Measurements from ENCODE around the gene ZBTB47.

Gene ZBTB47

DNA sequence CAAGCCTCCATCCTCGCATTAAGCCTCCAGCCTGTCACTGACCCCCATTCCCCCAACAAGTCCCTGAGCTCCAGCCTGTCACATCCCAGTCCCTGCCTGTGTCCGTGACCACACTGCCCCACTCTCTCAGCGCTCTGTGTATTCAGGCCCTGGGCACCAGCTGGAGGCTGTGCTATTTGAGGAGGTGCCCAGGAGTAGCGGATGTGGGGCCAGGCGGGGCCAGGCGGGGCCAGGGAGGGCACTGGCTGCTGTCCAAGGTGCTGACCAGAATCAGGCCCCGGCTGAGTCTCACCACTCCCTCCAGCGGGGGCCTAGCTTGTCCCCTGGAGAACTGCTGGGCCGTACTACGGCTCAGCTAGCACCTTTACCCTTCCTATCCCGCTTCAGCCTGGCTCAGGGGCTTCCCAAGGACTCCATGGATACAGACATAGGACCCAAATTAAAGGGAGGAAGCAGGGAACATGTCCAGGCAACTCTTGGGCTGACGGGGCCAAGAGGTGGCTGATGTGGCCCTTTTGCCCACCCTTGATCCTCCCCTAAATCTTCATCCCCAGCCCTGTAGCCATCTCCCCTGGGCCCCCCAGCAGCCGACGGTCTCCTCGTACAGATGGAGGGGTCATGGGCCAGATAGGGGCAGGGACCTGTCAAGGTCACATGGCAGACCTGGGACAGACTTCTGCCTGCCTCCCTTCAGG lies 48.0 kb downstream of the ZBTB47 start:
- peak; percentile 87 for DNase-seq

DNA sequence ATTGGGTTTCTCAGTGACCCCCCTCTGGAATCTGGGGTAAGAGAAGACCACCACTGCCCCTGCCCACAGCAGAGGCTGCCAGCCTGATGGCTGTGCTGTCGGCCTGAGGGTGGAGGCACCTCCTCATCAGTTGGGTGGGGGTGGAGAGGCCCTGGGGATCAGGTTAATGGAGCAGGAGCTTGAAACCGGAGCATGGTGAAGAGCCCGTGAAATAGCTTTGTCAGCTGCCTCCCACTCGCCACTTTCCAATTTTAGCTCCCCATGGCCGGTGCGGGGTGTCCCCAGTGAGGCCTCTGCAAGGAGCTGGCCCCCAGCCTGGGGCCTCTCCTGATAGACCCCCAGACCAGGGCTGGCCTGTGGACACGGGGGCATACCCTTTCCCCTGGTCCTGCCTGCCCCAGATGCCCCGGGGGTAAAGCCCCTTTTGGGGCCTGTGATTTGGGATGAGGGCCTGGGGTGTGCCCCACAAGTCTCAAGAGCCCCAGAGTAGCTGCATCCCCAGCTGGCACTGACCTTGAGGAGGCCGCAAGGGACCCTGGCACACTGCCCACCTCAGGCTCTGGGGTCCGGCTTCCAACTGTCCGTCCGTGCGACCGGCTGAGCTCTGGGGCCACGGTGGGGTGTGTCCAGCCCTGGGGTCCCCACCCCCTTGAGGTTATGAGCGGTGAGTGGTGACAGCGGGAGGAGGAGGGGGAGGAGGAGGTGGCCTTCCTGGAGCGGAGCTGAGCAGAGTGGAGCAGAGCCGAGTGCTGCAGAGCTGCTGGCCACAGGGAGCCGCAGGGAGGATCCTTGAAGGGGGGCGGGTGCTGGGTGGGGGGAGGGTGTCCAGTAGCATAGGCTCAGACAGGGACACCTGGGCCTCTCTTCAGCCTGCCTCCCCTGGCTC lies 48.8 kb downstream of the ZBTB47 start, which contains the start of gene HHATL:
TSS of gene HHATL (minus strand) at position 733 of the 886 bp plus-strand sequence. CDS start 1,972 bp downstream, outside the sequence.
- peak; percentile 56 for DNase-seq

DNA sequence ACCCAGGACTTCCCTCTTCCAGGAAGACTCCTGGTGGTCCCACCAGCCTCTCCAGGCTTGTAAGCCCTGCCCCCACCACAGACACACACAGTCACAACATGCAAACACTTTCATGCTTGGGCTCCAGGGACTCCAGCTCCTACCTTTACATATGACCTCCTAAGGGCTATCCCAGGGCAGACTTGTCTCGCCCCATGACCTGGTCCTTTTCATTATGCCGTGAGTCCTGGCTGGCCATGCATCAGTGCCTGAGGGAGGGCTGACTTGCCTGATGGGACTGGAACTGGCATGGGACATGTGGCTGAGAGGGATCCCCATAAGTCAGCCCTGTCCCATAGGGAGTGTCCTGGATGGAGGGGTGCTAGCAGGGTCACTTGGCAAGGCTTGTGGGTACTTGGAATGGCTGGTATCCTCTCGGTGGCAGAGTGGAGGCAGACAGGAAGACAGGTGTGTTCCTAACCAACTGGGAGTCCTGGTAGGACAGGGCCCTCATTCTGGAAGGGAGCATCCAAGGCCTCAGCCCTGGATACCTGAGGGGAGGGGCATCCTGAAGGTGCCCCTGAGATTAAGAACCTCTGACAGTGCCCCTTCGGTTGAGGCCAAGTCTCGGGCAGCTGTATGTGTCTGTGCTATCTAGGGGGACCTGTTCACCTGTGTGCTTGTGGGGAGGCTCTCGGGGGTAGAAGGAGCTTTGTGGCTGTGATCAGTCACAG lies 49.6 kb downstream of the ZBTB47 start:
- no peak for DNase-seq

DNA sequence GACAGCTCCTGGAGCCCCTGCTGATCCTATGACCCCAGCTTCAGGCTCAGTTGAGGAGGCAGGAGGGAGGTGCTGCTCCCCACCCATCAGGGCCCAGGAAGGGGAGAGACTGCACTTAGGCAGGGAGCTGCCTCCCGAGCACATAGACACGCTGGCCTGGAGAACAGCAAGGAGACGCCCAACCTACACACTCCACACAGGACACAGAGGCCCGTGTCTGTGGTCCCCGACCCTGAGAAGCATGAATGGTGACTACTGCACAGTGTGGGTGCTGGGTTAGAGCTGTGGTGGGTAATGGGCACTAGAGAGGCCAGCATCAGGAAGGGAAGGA lies 50.2 kb downstream of the ZBTB47 start:
- no peak for DNase-seq

DNA sequence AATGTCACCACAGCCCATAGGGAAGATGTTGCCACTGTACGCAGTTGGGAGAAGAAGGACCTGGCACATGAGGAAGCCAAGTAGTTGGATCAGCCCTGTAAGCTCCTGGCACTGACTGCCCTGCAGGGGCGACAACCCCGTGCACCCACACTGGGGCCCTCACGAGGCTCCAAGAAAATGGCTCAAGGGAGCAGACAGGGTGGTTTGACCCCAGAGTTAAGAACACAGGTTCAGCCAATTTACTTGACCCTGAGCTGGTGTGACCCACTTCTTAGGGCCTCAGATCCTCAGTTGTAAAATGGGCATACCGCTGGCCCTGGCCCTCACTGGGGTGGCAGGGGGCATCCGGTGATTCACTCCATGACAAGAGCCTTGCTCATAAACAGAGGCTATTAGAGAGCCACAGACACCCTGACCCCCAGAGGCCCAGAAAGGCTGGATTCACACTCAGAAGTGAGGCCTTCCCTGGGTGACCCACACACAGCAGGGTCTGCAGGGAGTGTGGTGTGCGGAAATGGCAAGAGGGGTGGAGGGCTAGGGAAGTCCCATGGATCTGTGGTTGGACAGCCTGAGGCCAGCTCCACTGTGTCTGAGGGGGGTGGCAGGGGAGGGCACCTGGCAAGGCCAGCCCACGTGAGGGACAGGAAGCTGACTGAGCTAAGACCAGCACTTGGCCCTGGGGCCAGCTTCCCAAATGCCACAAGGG lies 50.8 kb downstream of the ZBTB47 start:
- no peak for DNase-seq

DNA sequence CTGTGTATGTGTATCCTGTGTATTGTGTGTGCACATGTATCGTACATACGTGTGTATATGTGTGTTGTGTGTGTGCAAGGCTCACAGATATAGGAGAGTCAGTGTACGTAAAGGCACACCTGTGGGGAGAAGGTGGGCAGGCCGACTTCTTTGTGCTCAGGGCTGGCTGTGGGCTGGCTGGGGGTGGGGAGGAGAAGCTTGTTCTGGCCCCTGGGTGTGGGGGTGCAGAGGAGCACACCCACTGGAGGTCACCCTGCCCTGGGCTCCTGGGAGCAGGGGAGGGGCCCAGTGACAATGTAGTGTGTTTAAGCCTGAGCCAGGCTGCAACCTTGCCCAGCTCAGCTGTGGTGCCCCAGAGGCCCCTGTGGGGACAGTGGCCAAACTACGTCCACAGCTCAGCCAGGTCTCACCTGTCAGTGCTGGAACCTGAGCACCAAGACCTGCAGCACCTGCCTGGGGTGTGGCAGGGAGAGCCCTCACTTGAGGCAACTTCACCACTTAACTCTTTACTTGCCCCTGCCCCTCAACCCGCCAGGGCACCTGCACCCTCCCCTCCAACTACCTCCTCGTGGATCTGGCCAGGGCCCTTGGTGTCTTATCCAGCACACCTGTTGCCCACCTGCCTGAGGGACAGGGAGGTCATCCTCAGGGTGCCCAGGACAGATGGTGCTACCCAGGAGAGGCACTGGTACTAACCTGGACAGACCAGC lies 51.7 kb downstream of the ZBTB47 start:
- no peak for DNase-seq

DNA sequence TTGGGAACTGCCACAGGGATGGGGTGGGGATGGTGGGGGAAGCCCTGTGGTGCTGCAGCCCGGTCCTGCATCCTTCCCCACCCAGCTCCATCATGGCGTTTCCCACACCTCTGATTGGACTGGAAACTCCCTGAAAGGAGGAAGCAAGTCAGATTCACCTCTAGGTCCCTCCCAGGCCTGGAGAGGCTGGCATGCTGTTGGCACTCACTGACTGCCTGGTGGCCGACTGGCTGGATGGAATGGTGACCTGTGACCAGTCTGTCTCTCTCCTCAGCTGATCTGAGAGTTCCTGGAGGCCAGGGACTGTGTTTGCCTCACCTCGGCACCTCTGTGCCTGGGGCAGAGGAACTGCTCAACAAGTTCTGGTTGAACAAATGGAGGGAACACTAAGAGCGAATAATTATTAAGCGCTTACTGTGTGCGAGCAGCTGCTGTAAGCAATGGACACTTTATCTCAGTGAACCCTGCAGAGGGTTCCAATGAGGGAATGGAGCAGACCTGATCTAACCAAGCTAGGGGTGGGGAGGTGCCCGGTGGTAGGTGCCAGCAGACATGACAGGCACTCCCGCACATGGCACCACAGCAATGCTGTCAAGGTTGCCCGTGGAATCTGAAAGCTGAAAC lies 52.6 kb downstream of the ZBTB47 start:
- DNase-seq, result no peak

DNA sequence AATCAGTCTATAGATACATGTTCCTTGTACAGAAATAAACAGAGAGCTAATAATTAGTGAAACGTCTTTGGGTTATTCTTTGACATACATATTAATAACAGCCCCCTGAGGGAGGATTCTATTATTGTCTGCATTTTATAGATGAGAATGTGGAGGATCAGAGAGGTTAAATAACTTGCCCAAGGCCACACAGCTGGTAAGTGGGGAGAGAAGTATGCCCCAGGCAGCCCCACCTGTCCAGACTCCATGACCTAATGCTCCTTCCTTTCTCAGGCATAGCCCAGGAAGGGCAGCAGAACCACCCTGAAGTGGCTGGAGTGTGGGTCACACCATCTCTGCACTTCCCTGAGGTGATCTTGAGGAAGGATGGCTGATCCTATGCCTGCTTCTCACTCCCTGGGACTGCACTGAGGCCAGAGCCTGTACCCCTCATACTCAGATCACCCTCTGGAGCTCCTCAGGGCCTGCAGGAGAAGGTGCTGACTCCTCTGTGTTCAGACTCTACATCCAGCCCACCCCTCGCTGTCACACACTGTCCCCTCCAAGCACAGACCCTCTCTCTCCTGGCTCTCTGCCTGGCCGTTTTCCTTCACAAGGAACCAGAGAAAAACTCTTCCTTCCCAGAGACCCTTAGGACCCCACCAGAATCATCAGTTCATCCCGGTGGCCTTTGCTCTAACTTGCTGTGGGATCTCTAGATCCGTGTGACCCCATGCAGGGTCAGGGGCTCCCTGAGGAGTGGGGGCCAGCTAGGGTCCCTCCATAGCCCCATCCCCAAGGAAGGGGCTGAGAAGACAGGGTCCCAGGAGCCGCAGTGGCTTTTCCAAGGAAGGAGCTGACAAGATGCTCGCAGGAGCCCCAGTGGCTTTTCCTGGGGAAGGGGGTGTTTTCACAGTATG lies 53.5 kb downstream of the ZBTB47 start:
- no peak for DNase-seq

DNA sequence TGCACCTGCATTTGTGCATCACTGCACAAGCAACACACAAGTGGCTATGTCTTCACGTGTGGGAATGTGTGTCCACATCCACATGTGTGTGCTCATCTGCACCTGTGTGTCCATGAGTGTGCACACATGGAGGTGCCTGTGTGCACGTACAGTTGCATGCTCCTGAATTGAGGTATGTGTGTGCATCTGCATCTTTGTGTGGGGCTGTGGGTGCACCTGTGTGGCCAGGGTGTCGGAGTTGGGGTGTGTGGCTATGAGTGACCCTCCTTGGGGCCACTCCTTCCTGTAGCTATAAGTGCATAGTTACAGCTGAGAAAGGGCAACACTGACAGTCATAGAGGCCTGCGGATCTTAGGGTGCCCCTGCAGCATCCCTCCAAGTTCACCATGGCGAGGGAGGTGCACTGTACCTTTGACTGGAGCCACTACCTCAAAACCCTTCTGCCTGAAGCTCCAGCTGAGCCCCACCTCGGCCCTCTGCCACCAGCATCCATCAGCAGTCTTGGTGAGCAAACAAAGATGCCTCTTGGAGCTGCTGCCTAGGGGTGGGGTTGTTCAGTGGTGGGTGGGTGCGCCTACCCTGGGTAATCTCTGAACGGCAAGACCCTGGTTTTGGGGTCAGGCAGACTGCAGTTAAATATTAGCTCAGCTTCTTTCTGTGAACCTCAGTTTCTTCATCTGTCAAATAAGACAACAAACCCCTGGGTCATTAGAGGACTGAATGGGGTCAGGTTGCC lies 54.3 kb downstream of the ZBTB47 start:
- no peak for DNase-seq

DNA sequence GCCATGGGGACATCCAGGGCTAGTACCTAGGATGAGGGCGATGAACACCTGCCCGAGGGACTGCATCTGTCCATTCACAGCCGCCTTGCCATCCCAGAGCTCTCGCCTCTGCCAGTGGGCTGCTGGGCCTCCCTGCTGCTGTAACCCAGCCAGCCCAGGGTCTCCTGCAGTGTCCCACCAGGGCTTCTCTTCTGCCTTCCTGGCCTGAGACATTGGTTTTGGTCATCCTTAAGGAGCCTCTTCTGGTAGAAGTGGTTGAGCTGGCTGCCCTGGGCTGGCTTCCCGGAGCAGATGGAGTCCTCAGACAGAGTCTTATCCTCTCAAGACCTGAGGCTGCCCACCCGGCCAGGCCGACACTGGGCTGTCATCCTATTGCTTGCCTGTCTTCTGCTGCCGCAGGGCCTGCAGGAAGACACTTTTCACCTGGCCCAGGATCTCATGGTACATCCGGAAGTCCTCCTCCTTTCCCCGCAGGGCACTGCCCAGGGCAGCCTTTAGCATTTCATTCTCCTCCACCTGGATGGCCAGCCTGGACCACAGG lies 55.2 kb downstream of the ZBTB47 start:
- no peak for DNase-seq

DNA sequence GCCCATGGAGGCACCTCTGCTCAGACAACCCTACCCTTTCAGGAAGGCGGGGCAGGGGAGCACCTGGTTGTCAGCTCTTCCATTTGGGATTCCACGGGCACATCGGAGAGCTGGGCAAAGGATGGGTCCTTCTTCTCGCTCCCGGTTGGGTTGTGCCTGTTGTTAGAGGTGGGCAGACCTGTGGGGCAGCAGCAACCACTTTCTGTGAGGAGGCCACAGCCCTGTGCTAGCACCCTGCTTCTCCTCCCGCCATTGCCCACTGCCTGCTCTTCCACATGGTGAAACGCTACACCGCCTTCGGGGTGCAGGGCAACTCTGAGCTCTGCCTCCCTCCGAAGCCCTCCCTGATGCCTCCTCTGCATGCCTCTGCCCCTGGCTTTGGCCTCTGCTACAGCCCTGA lies 56.1 kb downstream of the ZBTB47 start:
- DNase-seq, result no peak

DNA sequence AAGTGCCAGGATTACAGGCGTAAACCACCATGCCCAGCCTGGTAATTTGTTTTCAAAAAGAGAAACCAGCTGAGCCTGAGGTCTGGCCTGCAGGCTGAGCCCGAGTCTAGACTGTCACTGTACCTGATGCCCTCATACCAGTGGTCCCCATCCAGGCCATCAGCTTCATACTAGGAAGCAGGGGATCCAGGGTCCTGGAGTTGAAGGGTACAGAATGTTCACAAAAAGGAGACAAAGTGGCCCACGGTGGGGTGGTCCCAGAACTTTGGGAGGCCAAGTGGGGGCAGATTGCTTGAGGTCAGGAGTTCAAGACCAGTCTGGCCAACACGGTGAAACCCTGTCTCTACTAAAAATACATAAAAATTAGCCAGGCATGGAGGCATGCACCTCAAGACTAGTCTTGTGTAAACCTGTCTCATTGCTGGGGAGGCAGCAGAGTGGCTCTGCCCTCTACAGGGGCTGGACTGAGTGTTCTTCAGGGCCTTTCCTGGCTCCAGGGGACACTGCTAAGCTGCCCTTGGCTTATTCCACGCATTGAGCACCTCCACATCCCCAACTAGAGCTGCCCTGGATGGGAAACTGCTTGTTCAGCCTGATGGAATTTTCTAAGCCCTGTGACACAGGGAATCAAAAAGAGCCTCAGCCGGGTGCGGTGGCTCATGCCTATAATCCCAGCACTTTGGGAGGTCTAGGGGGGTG lies 57.0 kb downstream of the ZBTB47 start:
- no peak for DNase-seq

DNA sequence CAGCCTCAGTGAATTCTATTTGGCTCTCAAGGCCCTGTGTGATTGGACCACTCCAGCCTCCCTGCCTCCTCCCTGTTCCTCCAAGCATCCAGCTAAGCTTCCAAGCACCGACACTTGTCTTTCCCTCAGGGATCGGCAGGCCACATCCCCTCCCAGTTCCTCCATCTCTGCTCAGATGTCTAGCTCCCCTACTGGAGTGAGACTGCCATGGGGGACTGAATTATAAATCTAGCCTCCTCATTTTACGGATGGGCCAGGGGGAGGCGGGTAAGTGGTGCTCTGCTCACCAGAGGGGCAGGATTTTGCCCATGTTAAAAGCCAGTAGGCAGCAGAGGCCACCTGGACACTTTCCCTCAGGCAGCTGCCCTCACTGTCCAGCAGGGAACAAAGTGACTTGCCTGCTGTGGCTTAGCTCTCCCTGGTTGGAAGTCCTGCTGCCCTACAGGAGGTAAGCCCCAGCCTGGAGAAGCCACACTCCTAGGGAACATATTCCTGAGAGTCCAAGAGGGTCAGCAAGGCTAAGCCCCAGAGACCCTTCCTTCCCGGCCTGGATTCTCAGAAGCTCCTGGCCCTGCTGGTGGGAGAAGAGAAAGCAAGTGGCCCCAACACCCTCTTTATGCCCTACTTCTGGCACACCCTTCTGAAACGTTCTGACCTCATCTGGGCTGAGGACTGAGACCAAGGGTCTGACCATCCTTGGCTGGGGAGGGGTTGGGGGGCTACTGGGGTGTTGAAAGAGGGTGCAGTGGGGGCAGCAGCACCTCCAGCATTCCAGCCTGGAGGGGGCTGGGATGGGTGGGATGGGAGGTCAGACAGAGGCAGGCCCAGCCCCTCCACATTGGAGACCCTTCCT lies 58.2 kb downstream of the ZBTB47 start:
- DNase-seq, result no peak

DNA sequence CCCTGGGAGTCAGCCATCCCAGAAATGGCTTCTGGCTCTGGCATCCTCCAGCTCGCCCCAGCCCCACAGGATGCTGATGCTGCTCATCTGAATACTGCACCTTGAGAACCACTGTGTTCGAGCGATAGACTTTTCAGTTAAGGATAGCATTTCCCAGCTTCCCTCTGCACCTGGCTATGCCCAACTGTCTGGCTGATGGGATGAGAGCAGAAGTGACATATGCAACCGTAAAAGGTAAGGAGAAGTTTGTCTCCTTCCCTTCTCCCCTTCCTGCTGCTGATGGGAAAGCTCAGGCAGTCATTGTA lies 58.8 kb downstream of the ZBTB47 start:
- no peak for DNase-seq

DNA sequence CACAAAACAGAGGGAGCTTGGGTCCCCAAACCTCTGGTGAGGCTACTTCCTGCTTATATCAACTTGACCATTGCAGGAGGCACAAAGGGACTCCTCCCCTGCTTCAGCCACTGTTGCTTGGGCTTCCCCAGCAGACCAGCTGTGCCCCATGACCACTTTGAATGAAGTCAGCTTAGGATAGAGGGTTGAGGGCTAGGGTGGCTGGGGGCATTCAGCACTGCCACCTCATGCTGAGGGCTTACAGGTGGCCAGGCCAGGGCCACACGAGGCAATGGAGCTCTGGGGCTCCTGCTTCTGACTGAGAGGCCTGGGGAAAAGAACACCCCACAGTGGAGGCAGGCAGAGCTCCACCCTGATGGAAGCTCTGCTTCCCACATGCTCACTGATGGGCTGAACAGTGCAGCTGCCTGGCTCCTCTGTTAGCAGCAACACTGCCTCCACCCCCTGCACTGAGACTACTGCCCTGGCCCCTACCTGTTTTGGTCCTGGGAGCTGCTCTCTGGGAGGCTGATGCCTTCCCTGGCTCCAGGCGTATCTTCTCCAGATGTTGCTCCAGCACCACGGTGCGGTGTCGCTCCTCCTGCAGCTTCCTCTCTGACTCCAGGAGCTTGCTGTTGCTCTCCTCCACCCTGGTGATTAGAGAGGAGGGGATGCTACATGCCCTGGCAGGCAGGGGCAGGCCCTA lies 59.3 kb downstream of the ZBTB47 start:
- no peak for DNase-seq

DNA sequence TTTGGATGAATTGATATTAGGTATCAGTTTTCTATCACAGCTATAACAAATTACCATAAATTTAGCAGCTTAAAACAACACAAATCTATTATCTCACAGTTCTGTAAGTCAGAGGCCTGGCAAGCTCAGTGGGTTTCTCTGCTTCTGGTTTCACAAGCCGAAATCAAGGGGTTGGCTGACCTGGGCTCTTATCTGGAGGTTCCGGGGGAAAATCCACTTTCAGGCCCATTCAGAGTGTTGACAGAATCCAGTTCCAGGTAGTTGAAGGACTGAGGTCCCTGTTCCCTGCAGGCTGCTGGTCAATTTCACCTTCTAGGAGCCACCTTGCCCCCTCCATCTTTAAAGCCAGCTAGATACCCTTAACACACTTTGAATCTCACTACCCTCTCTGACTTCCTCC lies 60.2 kb downstream of the ZBTB47 start:
- DNase-seq, result no peak

DNA sequence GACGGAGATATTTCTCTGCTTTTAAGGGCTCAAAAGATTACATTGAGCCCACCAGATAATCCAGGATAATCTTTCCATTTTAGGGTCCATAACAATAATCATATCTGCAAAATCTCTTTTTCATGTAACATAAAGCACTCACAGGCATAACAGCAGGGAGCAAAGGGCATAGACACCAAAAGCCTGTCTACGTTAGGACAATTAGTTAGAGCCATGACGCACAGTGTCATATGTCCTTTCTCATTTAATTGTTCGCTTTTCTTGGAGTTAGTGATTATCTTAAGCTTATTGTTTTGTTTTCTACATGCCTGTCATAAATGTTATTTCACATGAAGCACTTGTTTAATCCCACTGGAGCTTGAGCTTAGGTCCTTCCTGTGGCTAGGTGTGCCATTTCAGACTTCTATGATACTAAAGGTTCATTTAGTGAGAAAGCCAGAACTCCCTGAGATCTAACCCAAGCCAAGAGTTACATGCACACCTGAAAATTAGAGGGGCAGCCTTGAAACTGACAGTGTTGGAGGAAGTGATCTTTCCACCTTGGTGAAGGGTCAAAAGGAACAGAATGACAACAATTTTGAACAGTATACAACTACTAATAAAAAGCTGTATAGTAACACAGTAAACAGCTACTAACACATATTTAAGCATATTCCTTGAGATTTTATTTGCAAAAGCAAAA lies 60.8 kb downstream of the ZBTB47 start:
- no peak for DNase-seq

Measured in midbrain (tissue), 1 donor.